Ishikawa (cell line): Measurements from ENCODE around the gene KCND3.

ENCODE experiments used
- CREB1 ChIP-seq: IDR thresholded peaks from 2 replicates; pipeline ENCODE4 v1.6.1; 2012; ENCODE audit warnings: low read depth
- EP300 ChIP-seq: IDR thresholded peaks from 2 replicates; pipeline ENCODE4 v1.6.1; 2012; ENCODE audit warnings: borderline replicate concordance
- FOXM1 ChIP-seq: IDR thresholded peaks from 2 replicates; pipeline ENCODE4 v1.6.1; 2012; ENCODE audit warnings: low read depth, borderline replicate concordance
- MAX ChIP-seq: IDR thresholded peaks from 2 replicates; pipeline ENCODE4 v1.6.1; 2012
- RAD21 ChIP-seq: IDR thresholded peaks from 2 replicates; pipeline ENCODE4 v1.6.1; 2012; ENCODE audit warnings: low read depth
- TAF1 ChIP-seq: IDR thresholded peaks from 2 replicates; pipeline ENCODE4 v1.6.1; 2012; ENCODE audit warnings: low read depth, mild to moderate bottlenecking
- TCF12 ChIP-seq: IDR thresholded peaks from 2 replicates; pipeline ENCODE4 v1.6.1; 2012; ENCODE audit warnings: low read depth
- YY1 ChIP-seq: IDR thresholded peaks from 2 replicates; pipeline ENCODE4 v1.6.1; 2012; ENCODE audit warnings: low read depth

- TF ChIP-seq FOXM1 (no peak), YY1 (no peak), EP300 (no peak), TCF12 (no peak), MAX (no peak), RAD21 (no peak), CREB1 (no peak), TAF1 (no peak)
These were observed 211.4 kb downstream of the KCND3 start for GRCh38 chr1:111778066-111778465.
